ENCODE data around the gene ARSG. TPM values are rescaled to one million over a fixed set of nuclear protein-coding genes. Genes with fewer than 3 reads are reported as not detected.
"Not testable (repeated sequence)": the region's sequence is repeated elsewhere in the genome, so short reads cannot be mapped to it uniquely, and the experiment has no call there.

The ARSG gene
- total RNA-seq, 1 donor from 2014 or later, result 19.6 TPM

- Mint-ChIP-seq H3K4me1 (peaks cover 38% of the 10 kb centered on the region), H3K27ac (no peak overlapping the region), H3K4me3 (no peak overlapping the region), H3K27me3 (peaks cover 7% of the 10 kb centered on the region), H3K36me3 (ENCODE audit: low read depth) (peaks cover 6% of the 10 kb centered on the region), H3K9me3 (no peaks in the 10 kb centered on the region)
- no peak for TF ChIP-seq CTCF (IDR thresholded peaks at IDR 0.05)
- ATAC-seq (ENCODE audit: low read depth) (no peak), DNase-seq (no peak)
- intact Hi-C loops (cut with micrococcal nuclease), result loop anchor here (10.0 kb wide), 1 partner anchor 87 kb away; no protein-coding TSS in a partner anchor
- POLR2A ChIA-PET, result interaction anchor here (1.0 to 5.0 kb wide), 5 partner anchors 10 to 110 kb away, joined by 3 to 40 read pairs (median 5); partner anchors contain the start of genes ARSG, SLC16A6 and WIPI1
- CTCF ChIA-PET, result interaction anchor here (1.0 to 1.3 kb wide), 3 partner anchors 51 to 89 kb away, joined by 3 to 5 read pairs (median 4); no protein-coding TSS in a partner anchor
Measured at GRCh38 chr17:68347380-68347779, 56.1 kb downstream of the ARSG start.

- Mint-ChIP-seq H3K27ac (no peak overlapping the region), H3K9me3 (no peaks in the 10 kb centered on the region), H3K36me3 (ENCODE audit: low read depth) (peaks cover 3% of the 10 kb centered on the region), H3K4me1 (peaks cover 35% of the 10 kb centered on the region), H3K27me3 (peaks cover 4% of the 10 kb centered on the region), H3K4me3 (no peak overlapping the region)
- CTCF ChIA-PET, result interaction anchor here (1.4 kb wide), 1 partner anchor 49 kb away, joined by 3 read pairs; no protein-coding TSS in a partner anchor
- POLR2A ChIA-PET, result no interaction called here
- TF ChIP-seq CTCF (IDR thresholded peaks at IDR 0.05), result no peak
- DNase-seq (no peak), ATAC-seq (ENCODE audit: low read depth) (no peak)
- intact Hi-C loops (cut with micrococcal nuclease), result loop anchor here (10.0 kb wide), 1 partner anchor 86 kb away; no protein-coding TSS in a partner anchor
Measured at GRCh38 chr17:68349157-68349556, 57.9 kb downstream of the ARSG start.

- ChIA-PET POLR2A (interaction anchor here (1.1 kb wide), 1 partner anchor 60 kb away, joined by 3 read pairs; the partner anchor contains the start of genes ARSG and SLC16A6), CTCF (no interaction called here)
- TF ChIP-seq CTCF (IDR thresholded peaks at IDR 0.05), result no peak
- Mint-ChIP-seq H3K27me3 (peaks cover 6% of the 10 kb centered on the region), H3K27ac (no peak overlapping the region), H3K9me3 (no peaks in the 10 kb centered on the region), H3K4me3 (no peak overlapping the region), H3K36me3 (ENCODE audit: low read depth) (peaks cover 2% of the 10 kb centered on the region), H3K4me1 (peaks cover 21% of the 10 kb centered on the region)
- ATAC-seq (ENCODE audit: low read depth) (no peak), DNase-seq (no peak)
- intact Hi-C loops (cut with micrococcal nuclease), result no loop called here
Measured at GRCh38 chr17:68351395-68351794, 60.1 kb downstream of the ARSG start.

- H3K36me3 Mint-ChIP-seq (ENCODE audit: low read depth), result peaks cover 4% of the 10 kb centered on the region
- TF ChIP-seq CTCF (IDR thresholded peaks at IDR 0.05), result no peak
- ChIA-PET POLR2A (interaction anchor here (0.6 kb wide), 1 partner anchor 83 kb away, joined by 5 read pairs; no protein-coding TSS in a partner anchor), CTCF (no interaction called here)
- no peak overlapping the region for H3K4me3 Mint-ChIP-seq
- H3K4me1 Mint-ChIP-seq, result peaks cover 21% of the 10 kb centered on the region
- H3K27me3 Mint-ChIP-seq, result peaks cover 6% of the 10 kb centered on the region
- no peaks in the 10 kb centered on the region for H3K9me3 Mint-ChIP-seq
- H3K27ac Mint-ChIP-seq, result no peak overlapping the region
- intact Hi-C loops (cut with micrococcal nuclease), result no loop called here
- no peak for ATAC-seq (ENCODE audit: low read depth)
- DNase-seq, result no peak
Measured at GRCh38 chr17:68352041-68352440, 60.7 kb downstream of the ARSG start.

GRCh38 chr17:68352671-68353070, 61.4 kb downstream of the ARSG start:
- ATAC-seq (ENCODE audit: low read depth); CTCF ChIA-PET; H3K27ac Mint-ChIP-seq; DNase-seq; H3K4me3 Mint-ChIP-seq; POLR2A ChIA-PET; H3K36me3 Mint-ChIP-seq (ENCODE audit: low read depth); intact Hi-C loops (cut with micrococcal nuclease); H3K27me3 Mint-ChIP-seq; H3K9me3 Mint-ChIP-seq: not testable (repeated sequence)
- peaks cover 18% of the 10 kb centered on the region for H3K4me1 Mint-ChIP-seq

- Mint-ChIP-seq H3K4me3 (no peak overlapping the region), H3K4me1 (peaks cover 15% of the 10 kb centered on the region), H3K9me3 (no peaks in the 10 kb centered on the region), H3K27me3 (peaks cover 8% of the 10 kb centered on the region), H3K27ac (no peak overlapping the region), H3K36me3 (ENCODE audit: low read depth) (peaks cover 4% of the 10 kb centered on the region)
- ATAC-seq (ENCODE audit: low read depth), result no peak
- CTCF ChIA-PET, result no interaction called here
- no peak for DNase-seq
- POLR2A ChIA-PET, result no interaction called here
- intact Hi-C loops (cut with micrococcal nuclease), result no loop called here
- no peak for TF ChIP-seq CTCF (IDR thresholded peaks at IDR 0.05)
Measured at GRCh38 chr17:68353111-68353521, 61.8 kb downstream of the ARSG start.

- CTCF ChIA-PET; H3K36me3 Mint-ChIP-seq (ENCODE audit: low read depth); DNase-seq; H3K9me3 Mint-ChIP-seq; ATAC-seq (ENCODE audit: low read depth); intact Hi-C loops (cut with micrococcal nuclease); H3K27ac Mint-ChIP-seq; H3K4me3 Mint-ChIP-seq: not testable (repeated sequence)
- POLR2A ChIA-PET, result interaction anchor here (1.0 kb wide), 1 partner anchor 63 kb away, joined by 3 read pairs; the partner anchor contains the start of genes ARSG and SLC16A6
- H3K27me3 Mint-ChIP-seq, result peaks cover 10% of the 10 kb centered on the region
- H3K4me1 Mint-ChIP-seq, result peaks cover 15% of the 10 kb centered on the region
Measured at GRCh38 chr17:68354311-68354710, 63.0 kb downstream of the ARSG start.

GRCh38 chr17:68355108-68355507, 63.8 kb downstream of the ARSG start:
- peaks cover 15% of the 10 kb centered on the region for H3K4me1 Mint-ChIP-seq
- not testable (repeated sequence) for ATAC-seq (ENCODE audit: low read depth); H3K27ac Mint-ChIP-seq

More at GRCh38 chr17:68355108-68355507, 63.8 kb downstream of the ARSG start:
- CTCF ChIA-PET, H3K9me3 Mint-ChIP-seq, DNase-seq, H3K4me3 Mint-ChIP-seq: not testable (repeated sequence)
- POLR2A ChIA-PET, result interaction anchor here (0.5 to 1.0 kb wide), 2 partner anchors 64 to 171 kb away, joined by 3 read pairs; partner anchors contain the start of genes ARSG and SLC16A6
- intact Hi-C loops (cut with micrococcal nuclease), result loop anchor here (5.0 kb wide), 1 partner anchor 38 kb away; no protein-coding TSS in a partner anchor
- Mint-ChIP-seq H3K27me3 (peaks cover 12% of the 10 kb centered on the region), H3K36me3 (ENCODE audit: low read depth) (peaks cover 10% of the 10 kb centered on the region)
